DND-41 (cell line): Measurements from ENCODE around the gene OXCT1.
A peak's percentile ranks its signal among the peaks of the same experiment; 100 is the strongest.

Experiments used
- ATAC-seq: fragments of 200-7000 bp; cut with Tn5 transposase; 3 replicates; pipeline ENCODE4 v1.9.1; 2021; ENCODE audit warnings: low read depth; ENCODE audit not compliant: insufficient read depth
- DNase-seq: peaks from one replicate; pipeline ENCODE4 v3.0.0-alpha.2; 2020
- H2AFZ ChIP-seq: 2 replicates; pipeline ENCODE4 v1.6.0; 2012; ENCODE audit warnings: low read depth, low read length
- H3K27ac ChIP-seq: 2 replicates; pipeline ENCODE4 v1.5.1; 2012; ENCODE audit warnings: low read length, inconsistent platforms
- H3K27me3 ChIP-seq: fragments of 200-600 bp; sonication (generic); 2 replicates; pipeline ENCODE4 v1.6.0; 2012; ENCODE audit warnings: low read length, mild to moderate bottlenecking, inconsistent platforms; ENCODE audit not compliant: insufficient read depth, poor library complexity
- H3K36me3 ChIP-seq: 2 replicates; pipeline ENCODE4 v1.5.1; 2012; ENCODE audit warnings: low read length, inconsistent platforms; ENCODE audit not compliant: insufficient read depth
- H3K4me1 ChIP-seq: 2 replicates; pipeline ENCODE4 v1.5.1; 2012; ENCODE audit warnings: mild to moderate bottlenecking, low read length; ENCODE audit not compliant: insufficient read depth
- H3K4me2 ChIP-seq: 2 replicates; pipeline ENCODE4 v1.6.0; 2012; ENCODE audit warnings: mild to moderate bottlenecking, moderate library complexity, low read length, inconsistent platforms; ENCODE audit not compliant: insufficient read depth
- H3K4me3 ChIP-seq, 2 experiments: fragments of 200-600 bp in 1 of 2; shearing (Covaris generic) in 1 of 2; 2 replicates each; pipeline ENCODE4 v1.5.1; 2012 to 2016; ENCODE audit warnings: inconsistent platforms in 2 of 2, low read length in 2 of 2, mild to moderate bottlenecking in 2 of 2, low read depth in 1 of 2, moderate library complexity in 1 of 2
- H3K79me2 ChIP-seq: 2 replicates; pipeline ENCODE4 v1.6.0; 2012; ENCODE audit warnings: low read length, inconsistent platforms; ENCODE audit not compliant: insufficient read depth
- H3K9ac ChIP-seq: 2 replicates; pipeline ENCODE4 v1.6.0; 2012; ENCODE audit warnings: low read depth, mild to moderate bottlenecking, inconsistent platforms, low read length, moderate library complexity
- H3K9me3 ChIP-seq: 2 replicates; pipeline ENCODE4 v1.5.1; 2012; ENCODE audit warnings: low read length, moderate library complexity, mild to moderate bottlenecking, inconsistent platforms; ENCODE audit not compliant: insufficient read depth, severe bottlenecking
- H4K20me1 ChIP-seq: 2 replicates; pipeline ENCODE4 v1.6.0; 2012; ENCODE audit warnings: low read length; ENCODE audit not compliant: insufficient read depth
- CTCF ChIP-seq: IDR thresholded peaks from 2 replicates; pipeline ENCODE4 v1.5.1; 2012; ENCODE audit warnings: borderline replicate concordance, low read length, moderate library complexity, mild to moderate bottlenecking; ENCODE audit not compliant: poor library complexity, severe bottlenecking; ENCODE audit errors: extremely low read depth
- EZH2 ChIP-seq: IDR thresholded peaks from 3 replicates; pipeline ENCODE4 v1.6.1; 2012; ENCODE audit warnings: borderline replicate concordance, low read depth, mild to moderate bottlenecking, moderate library complexity, low read length, inconsistent platforms; ENCODE audit not compliant: severe bottlenecking

OXCT1 gene

GRCh38 chr5:41858890-41859289, 11.3 kb downstream of the OXCT1 start:
- Histone ChIP-seq H2AFZ (no peak overlapping the region), H3K27ac (no peak overlapping the region), H3K4me3 (no peak overlapping the region), H3K27me3 (no peaks in the 10 kb centered on the region), H3K36me3 (peaks cover 79% of the 10 kb centered on the region), H3K9ac (no peak overlapping the region), H3K9me3 (no peaks in the 10 kb centered on the region), H3K4me1 (0 out of 2 replicates have a peak, but pooled peaks cover 7% of the 10 kb centered on the region), H3K4me2 (no peak overlapping the region), H4K20me1 (peaks cover 10% of the 10 kb centered on the region), H3K79me2 (peaks cover 23% of the 10 kb centered on the region)
- ATAC-seq (no peak), DNase-seq (no peak)
- no peak for TF ChIP-seq EZH2
- TF ChIP-seq CTCF = no peak

GRCh38 chr5:41857989-41858388, 12.2 kb downstream of the OXCT1 start:
- Histone ChIP-seq H3K4me2 (no peak overlapping the region), H3K4me3 (no peak overlapping the region), H3K79me2 (peaks cover 14% of the 10 kb centered on the region), H3K36me3 (peaks cover 88% of the 10 kb centered on the region), H4K20me1 (peaks cover 4% of the 10 kb centered on the region; the same call in 1 of the 2 replicates), H3K4me1 (no peaks in the 10 kb centered on the region), H3K27me3 (no peaks in the 10 kb centered on the region), H3K9me3 (no peaks in the 10 kb centered on the region), H3K9ac (no peak overlapping the region), H2AFZ (no peak overlapping the region), H3K27ac (no peak overlapping the region)
- ATAC-seq = no peak
- DNase-seq = no peak
- TF ChIP-seq EZH2 (no peak), CTCF (no peak)

GRCh38 chr5:41856644-41857491, 13.4 kb downstream of the OXCT1 start:
- peaks cover 11% of the 10 kb centered on the region for H3K79me2 ChIP-seq
- no peaks in the 10 kb centered on the region for H3K9me3 ChIP-seq
- H3K9ac ChIP-seq = no peak overlapping the region
- H3K4me2 ChIP-seq = no peak overlapping the region
- TF ChIP-seq CTCF (peak; percentile 83), EZH2 (no peak)
- H3K4me3 ChIP-seq = no peak overlapping the region
- peaks cover 4% of the 10 kb centered on the region; the same call in 1 of the 2 replicates for H4K20me1 ChIP-seq
- H3K4me1 ChIP-seq = no peaks in the 10 kb centered on the region
- ATAC-seq (peak; percentile 92), DNase-seq (peak; percentile 61)
- no peaks in the 10 kb centered on the region for H3K27me3 ChIP-seq
- no peak overlapping the region for H3K27ac ChIP-seq
- no peak overlapping the region for H2AFZ ChIP-seq
- peaks cover 92% of the 10 kb centered on the region for H3K36me3 ChIP-seq
